HG03066 (cell line): ENCODE results near the gene CDSN.
"Not testable (repeated sequence)": the region's sequence is repeated elsewhere in the genome, so short reads cannot be mapped to it uniquely, and the experiment has no call there.

ENCODE experiments used
- ATAC-seq: cut with Tn5 transposase; IDR thresholded peaks from one replicate; pipeline ENCODE4 v1.9.1; 2021; ENCODE audit warnings: low read depth; ENCODE audit not compliant: unreplicated experiment

Gene CDSN

GRCh38 chr6:31091680-31092079, 28.6 kb downstream of the CDSN start:
- ATAC-seq, result no peak

GRCh38 chr6:31090973-31091364, 29.3 kb downstream of the CDSN start:
- ATAC-seq, result no peak

- no peak for ATAC-seq
Observed at GRCh38 chr6:31090275-31090972, 29.8 kb downstream of the CDSN start.

GRCh38 chr6:31087494-31088089, 32.7 kb downstream of the CDSN start:
- ATAC-seq, result no peak

- no peak for ATAC-seq
Observed at GRCh38 chr6:31086788-31087440, 33.3 kb downstream of the CDSN start.

GRCh38 chr6:31083742-31084354, 36.4 kb downstream of the CDSN start:
- ATAC-seq, result no peak

- no peak for ATAC-seq
Observed at GRCh38 chr6:31081872-31082271, 38.4 kb downstream of the CDSN start.

- no peak for ATAC-seq
Observed at GRCh38 chr6:31079656-31080261, 40.5 kb downstream of the CDSN start.

GRCh38 chr6:31076611-31077010, 43.6 kb downstream of the CDSN start:
- no peak for ATAC-seq

- ATAC-seq, result no peak
Observed at GRCh38 chr6:31075528-31075927, 44.7 kb downstream of the CDSN start.

- ATAC-seq, result no peak
Observed at GRCh38 chr6:31074401-31074800, 45.8 kb downstream of the CDSN start.

GRCh38 chr6:31070711-31071197, 49.5 kb downstream of the CDSN start:
- no peak for ATAC-seq

GRCh38 chr6:31068669-31069340, 51.4 kb downstream of the CDSN start:
- ATAC-seq, result no peak

- ATAC-seq, result not testable (repeated sequence)
Observed at GRCh38 chr6:31067891-31068668, 52.2 kb downstream of the CDSN start.

GRCh38 chr6:31067028-31067427, 53.2 kb downstream of the CDSN start:
- not testable (repeated sequence) for ATAC-seq

GRCh38 chr6:31065556-31065955, 54.7 kb downstream of the CDSN start:
- ATAC-seq, result no peak
